COLO829 (cell line): ENCODE data around the gene HDAC9.

Experiments used
- DNase-seq: peaks from one replicate; pipeline ENCODE4 v3.0.0; 2012; ENCODE audit warnings: low spot score

HDAC9 gene

DNA sequence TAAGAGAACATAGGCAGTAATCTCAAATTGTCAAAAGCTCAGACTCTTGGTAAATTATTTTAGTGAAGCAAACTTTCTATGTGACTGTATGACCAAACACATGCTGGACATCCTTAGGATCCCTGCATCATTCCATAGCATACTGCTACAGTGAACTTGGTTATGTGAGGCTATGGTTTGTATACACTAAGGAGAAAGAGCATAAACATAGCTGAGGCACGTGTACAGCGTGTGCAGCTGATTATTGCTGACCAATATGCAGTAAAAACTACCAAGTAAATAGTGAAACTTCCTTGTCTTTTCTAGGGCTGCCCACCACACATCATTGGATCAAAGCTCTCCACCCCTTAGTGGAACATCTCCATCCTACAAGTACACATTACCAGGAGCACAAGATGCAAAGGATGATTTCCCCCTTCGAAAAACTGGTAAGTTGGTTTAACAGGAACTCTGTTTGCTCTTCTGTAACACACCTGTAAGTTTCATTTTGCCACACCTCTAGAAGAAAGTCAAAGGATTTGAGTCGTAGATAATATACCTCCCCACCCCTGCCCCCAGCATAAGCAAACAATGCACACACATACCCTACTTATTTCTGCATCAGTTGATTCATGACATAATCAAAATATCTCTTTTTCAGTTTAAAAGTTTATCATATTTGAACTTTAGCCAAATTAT is 98.2 kb downstream of the HDAC9 start:
- no peak for DNase-seq

DNA sequence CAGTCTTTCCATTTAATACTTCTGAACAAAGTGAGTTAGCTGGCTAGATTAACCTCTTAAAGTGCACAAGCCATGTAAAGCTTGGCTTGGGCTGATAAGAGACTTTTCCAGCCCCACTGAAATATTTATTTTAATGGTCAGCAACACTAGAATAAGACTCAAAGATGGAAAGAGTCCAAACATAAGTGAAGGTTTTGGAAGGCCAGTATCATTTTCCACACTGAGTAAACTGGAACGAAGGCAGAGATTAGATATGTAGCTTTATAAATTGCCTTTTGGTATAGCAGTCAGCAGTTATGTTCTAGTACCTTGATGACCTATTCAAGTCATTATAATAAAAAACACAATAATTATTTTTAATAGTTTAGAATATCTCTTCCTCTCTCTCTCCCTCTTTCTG is 102.2 kb downstream of the HDAC9 start:
- DNase-seq, result no peak

GRCh38 chr7:18607025-18607424 is 111.5 kb downstream of the HDAC9 start:
- DNase-seq, result no peak

GRCh38 chr7:18610331-18610948 is 114.9 kb downstream of the HDAC9 start:
- DNase-seq, result peak; percentile 11

DNA sequence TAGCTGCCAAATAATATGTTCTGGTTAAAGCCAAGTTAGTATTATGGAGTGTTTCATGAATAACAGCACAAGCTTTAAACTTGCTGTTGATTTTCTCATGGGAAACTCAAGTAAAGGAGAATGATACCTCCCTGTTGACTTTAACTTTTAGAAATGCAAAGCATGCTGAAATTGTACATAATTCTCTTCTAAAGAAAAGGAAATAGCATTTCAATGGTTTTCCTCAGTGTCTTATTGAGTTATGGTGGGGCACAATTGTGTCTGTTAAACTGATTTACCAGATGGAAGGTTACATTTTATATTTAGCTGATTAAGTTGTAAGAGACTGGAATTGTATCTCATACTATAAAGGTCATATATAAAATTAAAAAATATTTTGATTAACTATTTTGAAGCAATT is 119.3 kb downstream of the HDAC9 start:
- DNase-seq, result no peak

DNA sequence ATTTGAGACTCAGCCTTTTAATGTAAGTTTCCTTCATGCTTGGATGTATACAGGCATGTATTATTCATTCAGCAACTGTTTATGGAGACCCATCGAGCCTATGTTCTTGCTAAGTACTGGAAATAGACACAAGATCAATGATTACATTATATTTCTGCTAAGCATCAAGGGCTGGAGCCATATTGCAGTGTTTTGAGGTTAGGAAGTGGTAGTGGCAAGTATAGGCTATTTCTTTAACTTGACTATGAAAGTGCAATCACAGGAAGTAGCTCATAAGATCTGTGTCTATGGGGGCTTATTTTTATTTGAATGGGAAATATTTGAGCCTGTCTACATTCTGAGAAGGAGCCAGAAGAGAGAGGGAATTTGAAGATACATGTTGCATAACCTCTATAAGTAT is 123.8 kb downstream of the HDAC9 start:
- no peak for DNase-seq

DNA sequence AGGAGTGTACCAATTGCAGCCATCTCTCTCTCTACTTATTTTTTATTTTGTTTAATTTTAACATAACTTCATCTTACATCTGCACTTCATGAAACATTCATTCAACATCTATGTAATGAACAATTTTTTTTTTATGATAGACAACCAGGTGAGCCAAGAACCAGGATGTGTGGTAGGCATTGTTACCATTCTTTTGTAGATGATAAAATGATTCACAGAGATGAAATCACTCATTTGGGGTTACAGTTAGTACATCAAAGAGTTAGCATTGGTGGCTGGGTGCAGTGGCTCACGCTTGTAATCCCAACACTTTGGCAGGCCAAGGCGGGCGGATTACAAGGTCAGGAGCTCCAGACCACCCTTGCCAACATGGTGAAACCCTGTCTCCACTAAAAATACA is 127.8 kb downstream of the HDAC9 start:
- DNase-seq, result no peak

- no peak for DNase-seq
Measured at GRCh38 chr7:18624459-18624858, 128.9 kb downstream of the HDAC9 start.

GRCh38 chr7:18626086-18626485 is 130.5 kb downstream of the HDAC9 start:
- no peak for DNase-seq

- DNase-seq, result no peak
Measured at GRCh38 chr7:18626717-18627116, 131.2 kb downstream of the HDAC9 start.

- no peak for DNase-seq
Measured at GRCh38 chr7:18637516-18637915, 142.0 kb downstream of the HDAC9 start.

GRCh38 chr7:18638594-18639452 is 143.3 kb downstream of the HDAC9 start:
- DNase-seq, result peak; percentile 73

DNA sequence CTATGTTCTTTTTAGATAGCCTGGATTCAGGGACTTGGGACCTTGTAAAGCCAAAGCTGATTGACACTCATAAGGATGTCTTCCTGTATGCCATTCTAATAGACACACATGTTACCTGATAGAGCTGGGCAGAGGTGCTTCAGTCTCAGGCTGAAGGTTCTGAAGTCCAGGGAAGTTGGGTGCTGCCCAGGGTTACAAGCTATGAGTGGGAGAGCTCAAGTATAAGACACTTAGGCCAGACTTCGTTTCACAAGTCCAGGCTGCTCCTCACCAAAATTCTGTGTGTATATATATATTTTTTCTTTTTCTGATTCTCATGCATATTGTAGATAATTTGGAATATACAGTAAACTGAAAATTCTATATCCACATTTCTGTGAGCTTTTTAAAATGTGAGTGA is 144.2 kb downstream of the HDAC9 start:
- DNase-seq, result no peak

DNA sequence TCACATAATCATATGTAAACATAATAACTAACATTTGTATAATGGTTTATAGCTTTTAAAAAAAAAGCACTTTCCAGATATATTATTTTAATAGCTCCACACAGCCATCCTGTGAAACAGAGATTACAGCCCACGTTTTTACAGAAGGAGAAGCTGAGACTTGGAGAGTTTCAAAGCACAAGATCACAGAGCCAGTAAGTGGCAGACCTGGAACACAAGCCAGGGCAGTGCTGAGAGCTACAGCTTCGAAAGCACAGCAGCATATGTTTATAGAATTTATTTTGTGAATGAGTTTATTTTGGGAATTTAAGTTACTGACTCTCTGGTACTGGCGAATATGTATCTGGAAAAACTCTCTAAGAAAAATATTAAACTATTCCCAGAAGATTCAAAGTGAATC is 149.4 kb downstream of the HDAC9 start:
- no peak for DNase-seq

- DNase-seq, result no peak
Measured at GRCh38 chr7:18647582-18647981, 152.0 kb downstream of the HDAC9 start.

- DNase-seq, result no peak
Measured at GRCh38 chr7:18648849-18649758, 153.6 kb downstream of the HDAC9 start.

- DNase-seq, result no peak
Measured at GRCh38 chr7:18653381-18654155, 158.0 kb downstream of the HDAC9 start.

DNA sequence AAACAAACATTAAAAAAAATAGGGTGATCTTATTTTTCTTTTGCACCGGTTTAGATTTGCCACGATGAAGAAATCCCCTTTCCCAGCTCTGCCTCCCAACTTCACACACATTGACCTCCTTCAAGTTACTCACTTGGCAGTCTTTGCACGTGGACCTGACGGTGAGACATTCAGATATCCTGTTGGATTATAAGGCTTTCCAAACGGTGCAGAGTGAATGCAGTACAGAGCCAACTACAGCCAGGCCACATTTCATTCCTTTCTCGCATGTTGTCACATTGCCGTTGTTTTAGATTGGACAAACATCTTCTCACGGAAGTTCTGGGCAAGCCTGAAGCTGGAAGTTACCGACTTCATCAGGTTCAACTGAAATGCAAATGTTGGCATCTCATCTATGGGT is 159.2 kb downstream of the HDAC9 start:
- DNase-seq, result no peak

- DNase-seq, result no peak
Measured at GRCh38 chr7:18655506-18655905, 160.0 kb downstream of the HDAC9 start.

- DNase-seq, result no peak
Measured at GRCh38 chr7:18655912-18656311, 160.4 kb downstream of the HDAC9 start.

- DNase-seq, result no peak
Measured at GRCh38 chr7:18656362-18656761, 160.8 kb downstream of the HDAC9 start.
